ENCODE data around the gene BPIFB2.

Gene BPIFB2

GRCh38 chr20:33005908-33006775 lies 1.4 kb upstream of the BPIFB2 start:
- no peak for DNase-seq (ENCODE audit: low read depth in 2 of 2)

- no peak for DNase-seq (ENCODE audit: low read depth in 2 of 2)
These were observed 628 bp upstream of the BPIFB2 start for GRCh38 chr20:33006776-33007375.

DNA sequence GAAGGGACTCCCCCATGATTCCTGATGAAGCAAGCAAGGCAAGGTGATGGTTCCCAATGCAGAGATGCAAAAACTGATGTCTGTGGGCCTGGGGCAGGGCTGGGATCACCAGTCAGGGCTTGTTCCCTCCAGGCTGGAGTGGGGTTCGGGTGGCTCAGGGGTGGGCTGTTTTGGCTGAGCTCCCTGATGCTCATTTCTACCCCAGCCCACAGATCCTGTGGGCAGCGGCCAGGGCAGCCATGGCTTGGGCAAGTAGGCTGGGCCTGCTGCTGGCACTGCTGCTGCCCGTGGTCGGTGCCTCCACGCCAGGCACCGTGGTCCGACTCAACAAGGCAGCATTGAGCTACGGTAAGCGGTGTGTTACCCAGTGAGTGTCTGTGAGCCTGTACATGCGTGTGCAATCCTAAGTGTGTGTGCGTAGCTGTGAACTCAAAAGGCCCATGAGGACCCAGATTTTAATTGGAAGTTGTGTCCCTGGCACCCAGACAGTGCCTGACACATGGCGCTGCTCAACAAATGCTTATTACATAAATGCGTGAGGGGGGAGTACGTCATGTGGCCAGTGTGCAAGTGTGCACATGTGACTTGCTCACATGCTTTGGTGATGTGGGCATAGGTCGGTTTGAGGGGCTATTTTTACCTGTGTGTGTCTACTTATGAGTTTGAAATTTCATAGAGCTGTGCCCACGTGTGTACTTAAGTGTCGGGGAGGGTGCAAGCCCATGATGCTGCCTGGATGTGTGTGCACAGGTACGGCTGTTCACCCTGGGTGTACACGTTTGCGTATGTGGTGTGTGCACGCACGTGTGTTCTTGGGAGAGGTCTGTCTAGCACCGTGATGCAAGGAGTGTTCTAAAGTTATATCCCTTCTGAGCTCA lies 1.1 kb downstream of the BPIFB2 start:
- no peak for DNase-seq (ENCODE audit: low read depth in 2 of 2)

GRCh38 chr20:33009214-33010132 lies 2.0 kb downstream of the BPIFB2 start:
- no peak for DNase-seq (ENCODE audit: low read depth in 2 of 2)

DNA sequence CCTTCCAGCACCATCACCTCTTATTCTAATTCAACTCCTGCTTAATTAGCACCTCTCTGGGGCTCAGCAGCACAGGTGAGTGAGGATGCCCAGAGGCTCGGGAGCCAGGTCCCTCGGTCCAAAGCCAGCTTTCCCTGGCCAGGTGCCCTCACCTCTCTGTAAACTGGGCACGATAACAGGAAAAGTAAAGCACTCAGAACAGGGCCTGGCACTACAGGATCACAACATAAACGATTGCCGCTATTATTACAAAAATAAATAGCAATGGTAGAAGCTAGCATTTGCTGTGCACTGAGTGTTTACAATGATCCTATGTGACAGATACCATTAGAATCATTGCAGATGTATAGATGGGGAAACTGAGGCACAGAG lies 2.6 kb downstream of the BPIFB2 start:
- no peak for DNase-seq (ENCODE audit: low read depth in 2 of 2)

GRCh38 chr20:33010674-33011449 lies 3.4 kb downstream of the BPIFB2 start:
- DNase-seq (ENCODE audit: low read depth in 2 of 2) = no peak

DNA sequence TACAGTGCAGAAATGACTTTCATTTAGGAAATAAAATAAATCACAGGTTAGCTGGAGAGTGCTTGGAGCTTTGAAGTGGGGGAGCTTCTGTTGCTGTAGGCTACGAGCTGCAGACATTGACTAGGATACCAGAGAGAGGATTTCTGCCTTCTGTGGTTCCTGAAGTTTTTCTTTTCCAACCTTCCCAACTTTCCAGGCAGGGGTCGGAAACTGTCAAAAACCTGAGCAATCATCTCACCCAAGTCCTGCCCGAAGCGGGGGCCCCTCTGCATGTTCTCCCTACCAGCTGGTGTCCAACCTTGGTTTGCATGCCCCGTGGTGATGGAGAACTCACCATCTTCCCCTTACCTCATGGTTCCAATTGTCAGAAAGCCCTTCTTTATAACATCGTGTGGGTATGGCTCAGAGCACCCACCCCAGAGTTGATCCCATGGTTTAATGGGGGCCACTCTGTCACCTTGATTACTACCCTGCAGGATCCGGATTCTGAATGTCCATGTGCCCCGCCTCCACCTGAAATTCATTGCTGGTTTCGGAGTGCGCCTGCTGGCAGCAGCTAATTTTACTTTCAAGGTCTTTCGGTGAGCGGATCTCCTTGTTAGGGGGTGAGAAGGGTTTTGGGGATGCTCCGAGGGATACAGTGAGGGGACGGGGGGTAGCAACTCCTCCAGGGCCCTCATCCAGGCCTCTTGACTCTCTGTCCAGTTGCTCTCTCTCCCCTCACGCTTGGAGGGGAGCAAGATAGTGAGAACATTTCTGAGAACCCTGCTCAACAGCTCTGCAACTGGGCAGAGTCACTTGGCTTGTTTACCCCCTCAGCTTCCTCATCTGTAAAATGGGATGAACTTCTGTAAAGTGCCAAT lies 5.1 kb downstream of the BPIFB2 start:
- no peak for DNase-seq (ENCODE audit: low read depth in 2 of 2)

GRCh38 chr20:33013701-33014326 lies 6.3 kb downstream of the BPIFB2 start:
- DNase-seq (ENCODE audit: low read depth in 2 of 2) = no peak

DNA sequence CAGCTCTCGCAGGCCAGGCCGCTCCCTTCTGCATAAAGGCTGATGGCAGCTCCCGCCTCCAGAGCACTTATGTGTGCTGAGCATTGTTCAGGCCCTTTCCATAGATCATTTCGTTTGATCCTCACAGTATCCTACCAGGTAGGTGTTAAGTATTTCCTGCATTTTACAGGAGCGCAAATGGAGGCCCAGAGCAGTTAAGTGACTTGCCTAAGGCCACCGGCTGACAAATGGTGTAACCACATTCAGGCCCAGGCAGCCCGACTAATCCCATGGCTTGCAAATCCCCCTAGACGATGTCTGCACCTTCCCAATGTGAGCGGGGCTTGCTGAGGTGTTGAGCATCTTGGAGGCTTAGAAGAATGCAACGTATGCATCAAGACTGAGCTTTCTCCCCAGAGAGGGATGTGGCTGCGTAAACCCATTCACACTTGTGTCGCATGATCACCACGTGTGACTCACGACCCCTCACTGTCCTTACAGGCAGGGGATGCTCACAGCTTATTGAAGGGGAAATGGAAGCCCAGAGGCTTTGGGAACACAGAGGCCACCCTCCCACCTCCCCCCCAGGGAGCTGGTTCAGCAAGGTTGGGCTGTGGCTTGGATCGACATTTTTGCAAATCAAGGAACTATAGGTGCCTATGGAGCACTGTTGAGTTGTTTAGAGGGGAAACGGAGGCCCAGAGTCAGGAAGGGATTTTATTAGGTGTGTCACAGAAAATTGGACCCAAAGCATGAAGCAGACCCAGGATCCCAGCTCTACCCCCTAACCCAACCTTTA lies 7.0 kb downstream of the BPIFB2 start:
- no peak for DNase-seq (ENCODE audit: low read depth in 2 of 2)

- no peak for DNase-seq (ENCODE audit: low read depth in 2 of 2)
These were observed 7.6 kb downstream of the BPIFB2 start for GRCh38 chr20:33015114-33015484.

- no peak for DNase-seq (ENCODE audit: low read depth in 2 of 2)
These were observed 8.4 kb downstream of the BPIFB2 start for GRCh38 chr20:33015700-33016580.

DNA sequence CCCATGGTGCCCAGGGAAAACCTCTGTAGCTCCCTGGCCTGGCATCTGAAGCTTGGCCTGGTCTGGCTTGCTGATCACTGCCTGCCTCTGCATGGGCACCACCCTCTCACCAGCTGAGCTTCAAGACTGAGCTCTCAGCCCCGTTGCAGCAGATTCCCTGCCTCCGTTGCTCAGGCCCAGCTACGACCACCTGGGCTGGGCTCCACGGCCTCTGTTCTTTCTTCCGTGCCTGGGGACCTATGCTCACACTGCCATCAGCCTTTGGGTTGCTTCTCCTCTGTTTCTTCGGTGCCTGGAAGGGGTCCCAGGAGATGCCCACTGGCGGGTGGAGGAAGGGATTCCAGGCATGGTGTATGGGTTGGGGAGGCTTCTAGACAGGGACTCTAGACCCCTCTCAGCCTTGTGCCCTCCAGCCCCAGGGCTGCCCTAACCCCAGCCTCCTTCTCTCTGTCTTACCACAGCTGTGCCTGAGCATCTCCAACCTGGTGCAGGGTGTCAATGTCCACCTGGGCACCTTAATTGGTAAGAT lies 9.1 kb downstream of the BPIFB2 start:
- no peak for DNase-seq (ENCODE audit: low read depth in 2 of 2)

- no peak for DNase-seq (ENCODE audit: low read depth in 2 of 2)
These were observed 10.0 kb downstream of the BPIFB2 start for GRCh38 chr20:33017542-33017941.

GRCh38 chr20:33018169-33018931 lies 10.8 kb downstream of the BPIFB2 start:
- no peak for DNase-seq (ENCODE audit: low read depth in 2 of 2)

DNA sequence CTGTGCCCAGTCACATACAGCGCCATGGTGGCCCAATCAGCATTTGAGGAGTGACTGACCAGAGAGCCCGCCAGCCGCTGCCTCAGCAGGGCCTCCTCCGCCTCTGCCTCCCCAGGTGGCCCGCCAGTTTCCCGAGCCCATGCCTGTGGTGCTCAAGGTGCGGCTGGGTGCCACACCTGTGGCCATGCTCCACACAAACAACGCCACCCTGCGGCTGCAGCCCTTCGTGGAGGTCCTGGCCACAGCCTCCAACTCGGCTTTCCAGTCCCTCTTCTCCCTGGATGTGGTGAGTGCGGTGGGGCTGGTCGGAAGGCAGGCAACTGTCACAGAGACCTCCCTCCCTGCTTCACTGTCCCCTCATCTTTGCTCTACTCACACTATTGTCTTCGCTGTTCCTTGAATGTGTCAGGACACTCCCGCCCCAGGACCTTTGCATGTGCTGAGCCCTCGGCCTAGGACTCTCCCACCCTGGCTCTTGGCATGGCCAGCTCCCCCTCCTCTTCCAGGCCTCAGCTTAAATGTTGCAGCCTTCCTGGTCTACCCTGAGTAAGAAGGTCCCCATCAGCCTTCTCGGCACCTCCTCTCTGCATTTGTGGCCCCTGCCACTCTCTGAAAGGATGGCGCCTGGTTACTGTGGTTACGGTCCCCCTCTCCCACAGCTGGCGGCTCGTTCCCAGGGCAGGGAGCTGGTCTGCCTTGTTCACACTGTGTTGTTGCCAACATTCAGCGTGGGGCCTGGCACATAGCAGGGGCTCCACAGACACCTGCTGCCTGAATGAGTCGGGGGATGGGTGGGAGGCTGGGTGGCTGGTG lies 12.2 kb downstream of the BPIFB2 start:
- DNase-seq (ENCODE audit: low read depth in 2 of 2) = no peak
